Bronchial epithelial cell (primary cell): Measurements from ENCODE around the gene TMEM263. TPM values are rescaled to one million over a fixed set of nuclear protein-coding genes. Genes with fewer than 3 reads are reported as not detected.

ENCODE experiments used
- DNase-seq: peaks from one replicate; pipeline ENCODE4 v3.0.0-alpha.2; 2010; ENCODE audit warnings: low read depth
- FAIRE-seq: peaks from 2 replicates; lab custom pipeline; 2011; peaks lifted over from hg19 to GRCh38; lab: Jason Lieb, UNC
- H3K27me3 ChIP-seq: 2 replicates; pipeline ENCODE4 v1.5.1; 2011; ENCODE audit warnings: low read length; ENCODE audit not compliant: control insufficient read depth, insufficient read depth
- H3K36me3 ChIP-seq: 2 replicates; pipeline ENCODE4 v1.5.1; 2011; ENCODE audit warnings: low read length; ENCODE audit not compliant: control insufficient read depth, insufficient read depth
- H3K4me3 ChIP-seq: 2 replicates; pipeline ENCODE4 v1.5.1; 2011; ENCODE audit warnings: mild to moderate bottlenecking, low read depth, low read length, control low read depth
- total RNA-seq: library from RNA; depleted of rRNA; stranded (reverse); fragments of >200 nt; gene quantifications from 2 replicates; pipeline ENCODE4 v1.2.1, GENCODE V29; 2014
- TF ChIP-seq, protein P1 (sequence below): IDR thresholded peaks from 2 replicates; pipeline ENCODE4 v1.5.1; 2011; ENCODE audit warnings: mild to moderate bottlenecking, moderate library complexity, low read length, control low read depth, inconsistent platforms; ENCODE audit not compliant: insufficient read depth, severe bottlenecking

Gene TMEM263
- total RNA-seq, 1 donor from 2014 or later: 26.6 TPM

DNA sequence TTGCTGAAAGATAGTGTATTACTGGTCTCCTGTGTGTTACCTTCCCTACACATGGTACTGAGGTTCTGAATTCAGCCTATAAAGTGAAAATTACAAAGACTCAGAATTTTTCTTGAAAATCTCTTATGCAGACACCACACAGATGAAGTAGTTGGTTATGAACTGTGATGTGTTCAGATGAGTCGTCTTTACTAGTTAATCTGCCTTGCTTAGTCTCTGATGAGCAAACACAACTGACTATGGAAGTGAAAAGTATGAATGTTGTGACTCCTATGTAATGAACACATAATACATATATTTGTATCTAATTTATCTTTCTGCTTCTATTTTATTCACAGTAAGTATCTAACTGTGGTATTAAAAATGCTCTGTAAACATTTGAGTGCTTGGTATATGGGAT lies 26.5 kb downstream of the TMEM263 start:
- TF ChIP-seq, protein P1, sequence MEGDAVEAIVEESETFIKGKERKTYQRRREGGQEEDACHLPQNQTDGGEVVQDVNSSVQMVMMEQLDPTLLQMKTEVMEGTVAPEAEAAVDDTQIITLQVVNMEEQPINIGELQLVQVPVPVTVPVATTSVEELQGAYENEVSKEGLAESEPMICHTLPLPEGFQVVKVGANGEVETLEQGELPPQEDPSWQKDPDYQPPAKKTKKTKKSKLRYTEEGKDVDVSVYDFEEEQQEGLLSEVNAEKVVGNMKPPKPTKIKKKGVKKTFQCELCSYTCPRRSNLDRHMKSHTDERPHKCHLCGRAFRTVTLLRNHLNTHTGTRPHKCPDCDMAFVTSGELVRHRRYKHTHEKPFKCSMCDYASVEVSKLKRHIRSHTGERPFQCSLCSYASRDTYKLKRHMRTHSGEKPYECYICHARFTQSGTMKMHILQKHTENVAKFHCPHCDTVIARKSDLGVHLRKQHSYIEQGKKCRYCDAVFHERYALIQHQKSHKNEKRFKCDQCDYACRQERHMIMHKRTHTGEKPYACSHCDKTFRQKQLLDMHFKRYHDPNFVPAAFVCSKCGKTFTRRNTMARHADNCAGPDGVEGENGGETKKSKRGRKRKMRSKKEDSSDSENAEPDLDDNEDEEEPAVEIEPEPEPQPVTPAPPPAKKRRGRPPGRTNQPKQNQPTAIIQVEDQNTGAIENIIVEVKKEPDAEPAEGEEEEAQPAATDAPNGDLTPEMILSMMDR: no peak
- peaks cover 2% of the 10 kb centered on the region for H3K36me3 ChIP-seq
- no peak overlapping the region for H3K4me3 ChIP-seq
- no peaks in the 10 kb centered on the region for H3K27me3 ChIP-seq
- peak; percentile 55 for DNase-seq
- no peak for FAIRE-seq

DNA sequence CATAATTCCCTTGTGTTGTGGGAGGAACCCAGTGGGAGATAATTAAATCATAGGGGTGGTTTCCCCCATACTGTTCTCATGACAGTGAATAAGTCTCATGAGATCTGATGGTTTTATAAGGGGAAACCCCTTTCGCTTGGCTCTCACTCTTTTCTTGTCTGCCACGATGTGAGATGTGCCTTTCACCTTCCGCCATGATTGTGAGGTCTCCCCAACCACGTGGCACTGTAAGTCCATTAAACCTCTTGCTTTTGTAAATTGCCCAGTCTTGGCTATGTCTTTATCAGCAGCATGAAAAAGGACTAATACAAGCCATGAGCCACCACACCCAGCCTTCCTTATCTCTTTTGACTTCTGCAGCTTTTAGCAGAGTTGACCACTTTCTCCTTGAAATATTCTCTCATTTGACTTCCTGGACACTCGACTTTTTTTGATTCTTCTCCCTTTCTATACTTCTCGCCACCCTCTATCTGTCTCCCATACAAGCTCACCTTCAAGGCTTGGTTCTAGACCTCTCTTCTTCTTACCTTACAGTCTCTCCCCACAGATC lies 29.0 kb downstream of the TMEM263 start:
- no peak for DNase-seq
- H3K36me3 ChIP-seq: peaks cover 2% of the 10 kb centered on the region
- no peak for FAIRE-seq

DNA sequence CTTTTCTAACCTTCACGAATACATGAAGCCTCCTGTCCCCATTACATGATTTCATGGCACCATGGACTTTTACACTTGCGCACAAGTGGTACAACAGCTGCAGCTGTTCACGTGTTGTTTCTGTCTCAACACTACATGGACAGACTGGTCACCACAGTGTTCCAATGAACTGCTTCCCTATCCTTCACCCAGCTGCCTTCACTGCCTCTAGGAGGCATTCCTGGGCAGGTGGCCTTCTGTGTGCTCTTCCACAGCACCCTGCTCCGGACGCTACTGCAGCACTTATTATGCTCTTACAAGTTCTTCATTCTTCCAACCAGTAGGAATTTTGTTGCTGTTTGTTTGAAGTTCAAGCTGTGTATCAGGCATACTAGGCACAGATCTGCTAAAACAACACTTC lies 29.8 kb downstream of the TMEM263 start:
- TF ChIP-seq, protein P1: no peak
- FAIRE-seq (no peak), DNase-seq (no peak)
- peaks cover 2% of the 10 kb centered on the region for H3K36me3 ChIP-seq
- no peaks in the 10 kb centered on the region for H3K27me3 ChIP-seq
- H3K4me3 ChIP-seq: no peak overlapping the region

More for the DNA sequence above, 29.0 kb downstream of the TMEM263 start:
- Histone ChIP-seq H3K4me3 (no peak overlapping the region), H3K27me3 (no peaks in the 10 kb centered on the region)
- TF ChIP-seq, protein P1: no peak

GRCh38 chr12:106986135-106986534 lies 30.4 kb downstream of the TMEM263 start:
- TF ChIP-seq, protein P1: no peak
- peak overlapping the region; percentile 75 for H3K4me3 ChIP-seq
- no peak for FAIRE-seq
- DNase-seq: no peak
- H3K27me3 ChIP-seq: no peaks in the 10 kb centered on the region
- H3K36me3 ChIP-seq: peaks cover 2% of the 10 kb centered on the region

- FAIRE-seq (no peak), DNase-seq (peak; percentile 84)
- TF ChIP-seq, protein P1: no peak
Measured at GRCh38 chr12:106986625-106987389, 31.1 kb downstream of the TMEM263 start, which contains the start of gene MTERF2. TSS of gene MTERF2 (minus strand) at chr12:106987146. CDS start at chr12:106978714, 8,432 bp downstream.

More at GRCh38 chr12:106986625-106987389, 31.1 kb downstream of the TMEM263 start, which contains the start of gene MTERF2:
- H3K36me3 ChIP-seq: peaks cover 2% of the 10 kb centered on the region
- no peaks in the 10 kb centered on the region for H3K27me3 ChIP-seq
- peak within 1 kb of the TSS; percentile 75 for H3K4me3 ChIP-seq
